Astrocyte (in vitro differentiated cells and primary cell): ENCODE results near the gene PBLD. TPM values are rescaled to one million over a fixed set of nuclear protein-coding genes. Genes with fewer than 3 reads are reported as not detected.

Experiments used
- DNase-seq: peaks from one replicate; pipeline ENCODE4 v3.0.0-alpha.2; 2010; ENCODE audit warnings: low read depth
- FAIRE-seq: peaks from 2 replicates; lab custom pipeline; 2011; peaks lifted over from hg19 to GRCh38; lab: Jason Lieb, UNC
- H2AFZ ChIP-seq: 2 replicates; pipeline ENCODE4 v1.6.0; 2012; ENCODE audit warnings: low read depth, low read length, inconsistent platforms
- H3K27ac ChIP-seq: 2 replicates; pipeline ENCODE4 v1.5.1; 2011; ENCODE audit warnings: low read depth, low read length, inconsistent platforms
- H3K27me3 ChIP-seq: 2 replicates; pipeline ENCODE4 v1.6.0; 2011; ENCODE audit warnings: low read length, inconsistent platforms; ENCODE audit not compliant: insufficient read depth
- H3K36me3 ChIP-seq: 2 replicates; pipeline ENCODE4 v1.5.1; 2011; ENCODE audit warnings: low read length, inconsistent platforms; ENCODE audit not compliant: insufficient read depth
- H3K4me1 ChIP-seq: 2 replicates; pipeline ENCODE4 v1.5.1; 2011; ENCODE audit warnings: low read length, inconsistent platforms; ENCODE audit not compliant: insufficient read depth
- H3K4me2 ChIP-seq: 2 replicates; pipeline ENCODE4 v1.6.0; 2012; ENCODE audit warnings: low read length, inconsistent platforms
- H3K4me3 ChIP-seq: 2 replicates; pipeline ENCODE4 v1.5.1; 2011; ENCODE audit warnings: low read depth, mild to moderate bottlenecking, low read length, inconsistent platforms; ENCODE audit not compliant: insufficient read depth
- H3K79me2 ChIP-seq: 2 replicates; pipeline ENCODE4 v1.6.0; 2012; ENCODE audit warnings: mild to moderate bottlenecking, low read length, inconsistent platforms; ENCODE audit not compliant: insufficient read depth
- H3K9ac ChIP-seq: 2 replicates; pipeline ENCODE4 v1.6.0; 2012; ENCODE audit warnings: mild to moderate bottlenecking, low read length, inconsistent platforms
- H3K9me3 ChIP-seq: 2 replicates; pipeline ENCODE4 v1.5.1; 2012; ENCODE audit warnings: low read depth, mild to moderate bottlenecking, low read length, inconsistent platforms; ENCODE audit not compliant: insufficient read depth
- H4K20me1 ChIP-seq: 2 replicates; pipeline ENCODE4 v1.6.0; 2012; ENCODE audit warnings: low read length, inconsistent platforms; ENCODE audit not compliant: insufficient read depth
- H3K27ac Mint-ChIP-seq: one replicate; pipeline ENCODE4 v1.8.0; 2021; ENCODE audit warnings: mild to moderate bottlenecking, mixed read lengths; ENCODE audit not compliant: unreplicated experiment
- H3K27me3 Mint-ChIP-seq: one replicate; pipeline ENCODE4 v1.8.0; 2021; ENCODE audit warnings: low read depth, mixed read lengths; ENCODE audit not compliant: unreplicated experiment
- H3K36me3 Mint-ChIP-seq: one replicate; pipeline ENCODE4 v1.8.0; 2021; ENCODE audit warnings: low read depth, mixed read lengths; ENCODE audit not compliant: unreplicated experiment
- H3K4me1 Mint-ChIP-seq: one replicate; pipeline ENCODE4 v1.8.0; 2021; ENCODE audit warnings: low read depth, mixed read lengths; ENCODE audit not compliant: unreplicated experiment
- H3K4me3 Mint-ChIP-seq: one replicate; pipeline ENCODE4 v1.8.0; 2021; ENCODE audit warnings: mild to moderate bottlenecking, moderate library complexity, mixed read lengths; ENCODE audit not compliant: unreplicated experiment
- H3K9me3 Mint-ChIP-seq: one replicate; pipeline ENCODE4 v1.8.0; 2021; ENCODE audit warnings: mild to moderate bottlenecking, mixed read lengths; ENCODE audit not compliant: unreplicated experiment
- CTCF ChIP-seq: IDR thresholded peaks from 2 replicates; pipeline ENCODE4 v1.5.1; 2011; ENCODE audit warnings: low read depth, mild to moderate bottlenecking, inconsistent platforms, low read length, moderate library complexity; ENCODE audit not compliant: insufficient read depth
- EZH2 ChIP-seq: IDR thresholded peaks from 2 replicates; pipeline ENCODE4 v1.6.1; 2012; ENCODE audit warnings: mild to moderate bottlenecking, low read length, inconsistent platforms; ENCODE audit not compliant: insufficient read depth
- total RNA-seq: library from RNA; stranded (reverse); gene quantifications from 2 replicates; pipeline ENCODE4 v1.2.1, GENCODE V29; 2021

Gene PBLD
- total RNA-seq, 1 donor from 2014 or later = 6.1 TPM

GRCh38 chr10:68237173-68237572 is 95.6 kb downstream of the PBLD start:
- Mint-ChIP-seq H3K4me1 (peaks cover 3% of the 10 kb centered on the region), H3K27me3 (peaks cover 9% of the 10 kb centered on the region), H3K36me3 (peaks cover 2% of the 10 kb centered on the region), H3K27ac (no peak overlapping the region), H3K4me3 (no peak overlapping the region), H3K9me3 (no peaks in the 10 kb centered on the region)
- Histone ChIP-seq H3K4me2 (no peak overlapping the region), H3K9ac (no peak overlapping the region), H4K20me1 (no peaks in the 10 kb centered on the region), H3K4me1 (no peaks in the 10 kb centered on the region), H3K36me3 (no peaks in the 10 kb centered on the region), H3K4me3 (no peak overlapping the region), H3K27ac (no peak overlapping the region), H2AFZ (no peak overlapping the region), H3K27me3 (peaks cover 9% of the 10 kb centered on the region), H3K79me2 (no peaks in the 10 kb centered on the region), H3K9me3 (no peaks in the 10 kb centered on the region)
- no peak for DNase-seq
- TF ChIP-seq CTCF (no peak), EZH2 (no peak)
- FAIRE-seq = no peak

- no peak overlapping the region for H3K9ac ChIP-seq
- no peak for FAIRE-seq
Observed at GRCh38 chr10:68235581-68235980, 97.1 kb downstream of the PBLD start.

More at GRCh38 chr10:68235581-68235980, 97.1 kb downstream of the PBLD start:
- Histone ChIP-seq H2AFZ (no peak overlapping the region), H3K36me3 (no peaks in the 10 kb centered on the region), H3K79me2 (no peaks in the 10 kb centered on the region), H3K9me3 (no peaks in the 10 kb centered on the region), H3K27ac (no peak overlapping the region), H3K4me1 (no peaks in the 10 kb centered on the region), H3K4me3 (no peak overlapping the region), H3K4me2 (no peak overlapping the region), H4K20me1 (no peaks in the 10 kb centered on the region), H3K27me3 (peaks cover 9% of the 10 kb centered on the region)
- no peaks in the 10 kb centered on the region for H3K9me3 Mint-ChIP-seq
- DNase-seq = no peak
- H3K27ac Mint-ChIP-seq = no peak overlapping the region
- H3K4me1 Mint-ChIP-seq = peaks cover 5% of the 10 kb centered on the region
- no peak overlapping the region for H3K4me3 Mint-ChIP-seq
- peaks cover 2% of the 10 kb centered on the region for H3K36me3 Mint-ChIP-seq
- H3K27me3 Mint-ChIP-seq = peaks cover 15% of the 10 kb centered on the region
- TF ChIP-seq CTCF (no peak), EZH2 (no peak)
